HG02610 (cell line): ENCODE measurements around the gene SCNN1B.
"Not testable (repeated sequence)": the region's sequence is repeated elsewhere in the genome, so short reads cannot be mapped to it uniquely, and the experiment has no call there.

Experiments used
- ATAC-seq: cut with Tn5 transposase; IDR thresholded peaks from one replicate; pipeline ENCODE4 v1.9.1; 2021; ENCODE audit warnings: mild to moderate bottlenecking, moderate library complexity; ENCODE audit not compliant: unreplicated experiment

The SCNN1B gene

GRCh38 chr16:23288726-23289512 lies 13.2 kb upstream of the SCNN1B start:
- no peak for ATAC-seq

GRCh38 chr16:23290189-23291062 lies 11.7 kb upstream of the SCNN1B start:
- no peak for ATAC-seq

DNA sequence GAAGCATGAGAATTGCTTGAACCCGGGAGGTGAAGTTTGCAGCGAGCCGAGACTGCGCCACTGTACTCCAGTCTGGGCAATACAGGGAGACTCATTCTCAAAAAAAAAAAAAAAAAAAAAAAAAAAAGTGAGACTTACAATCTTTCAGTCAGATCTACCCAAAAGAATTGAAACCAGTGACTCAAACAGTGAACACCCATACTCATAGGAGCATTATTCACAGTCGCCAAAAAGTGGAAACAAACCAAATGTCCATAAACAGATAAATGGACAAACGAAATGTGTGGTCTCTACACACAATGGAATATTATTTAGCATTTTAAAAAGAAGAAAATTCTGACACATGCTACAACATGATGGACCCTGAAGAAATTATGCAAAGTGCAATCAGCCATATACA lies 9.1 kb upstream of the SCNN1B start:
- no peak for ATAC-seq

- no peak for ATAC-seq
These were observed 7.8 kb upstream of the SCNN1B start for GRCh38 chr16:23294260-23294659.

GRCh38 chr16:23296994-23297393 lies 5.1 kb upstream of the SCNN1B start:
- no peak for ATAC-seq

DNA sequence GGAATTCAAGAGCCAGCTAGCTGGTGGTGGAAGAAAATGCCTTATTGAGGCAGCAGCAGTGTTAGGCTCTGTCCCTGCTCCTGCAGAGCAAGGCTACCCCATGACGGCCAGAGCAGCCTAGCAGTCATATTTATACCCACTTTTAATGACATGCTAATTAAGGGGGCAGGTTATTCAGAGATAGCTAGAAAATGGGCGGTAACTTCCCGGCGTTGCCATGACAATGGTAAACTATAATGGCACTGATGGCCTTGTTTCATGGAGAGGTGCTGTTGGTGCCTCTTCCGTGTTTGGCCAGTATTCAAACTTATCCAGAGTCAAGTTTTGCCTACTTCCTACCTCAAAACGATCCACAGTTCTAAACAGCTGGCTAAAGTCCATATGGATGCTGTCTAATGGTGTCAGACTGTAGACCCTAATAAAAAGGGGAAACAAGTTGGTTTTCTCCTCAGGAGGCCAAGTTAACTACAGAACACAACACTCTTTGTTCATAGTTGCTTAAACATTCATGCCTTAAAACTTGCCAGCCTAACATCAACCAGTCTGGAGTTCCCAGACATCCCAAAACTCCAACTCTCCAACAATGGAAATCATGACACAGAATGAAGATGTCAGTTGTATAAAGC lies 3.7 kb upstream of the SCNN1B start:
- no peak for ATAC-seq

GRCh38 chr16:23299815-23300214 lies 2.3 kb upstream of the SCNN1B start:
- not testable (repeated sequence) for ATAC-seq

- no peak for ATAC-seq
These were observed 654 bp upstream of the SCNN1B start for GRCh38 chr16:23301251-23302044.

DNA sequence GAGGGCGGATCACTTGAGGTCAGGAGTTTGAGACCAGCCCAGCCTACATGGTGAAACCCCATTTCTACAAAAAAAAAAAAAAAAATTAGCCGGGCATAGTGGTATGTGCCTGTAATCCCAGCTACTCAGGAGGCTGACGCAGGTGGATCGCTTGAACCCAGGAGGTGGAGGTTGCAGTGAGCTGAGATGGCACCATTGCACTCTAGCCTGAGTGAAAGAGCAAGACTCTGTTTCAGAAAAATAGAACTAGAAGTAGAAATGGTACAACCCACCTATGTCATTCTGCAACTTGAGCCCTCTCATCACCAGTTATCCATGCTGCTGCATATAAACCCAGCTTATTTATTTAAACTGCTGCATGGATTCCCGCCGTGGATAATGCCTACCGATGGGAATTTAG lies 1.6 kb downstream of the SCNN1B start:
- ATAC-seq: no peak

DNA sequence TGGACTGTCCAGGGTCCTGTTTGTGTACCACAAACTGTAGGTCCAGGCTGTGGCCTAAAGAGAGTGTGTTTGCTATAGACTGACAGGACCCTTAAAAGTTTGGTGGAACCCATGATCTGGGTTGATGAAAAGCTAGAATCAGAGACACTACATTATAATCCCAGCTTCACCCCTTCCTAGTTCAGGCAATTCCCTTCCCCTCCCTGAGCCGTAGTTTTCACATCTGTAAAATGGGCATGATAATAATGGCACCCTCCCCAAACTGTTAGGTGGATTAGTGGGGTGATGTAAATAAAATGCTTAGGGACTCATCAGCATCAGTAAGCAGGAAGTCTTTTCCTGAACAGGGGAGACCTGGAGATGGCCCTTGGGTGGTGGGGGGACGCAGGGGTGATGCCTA lies 2.5 kb downstream of the SCNN1B start:
- no peak for ATAC-seq

DNA sequence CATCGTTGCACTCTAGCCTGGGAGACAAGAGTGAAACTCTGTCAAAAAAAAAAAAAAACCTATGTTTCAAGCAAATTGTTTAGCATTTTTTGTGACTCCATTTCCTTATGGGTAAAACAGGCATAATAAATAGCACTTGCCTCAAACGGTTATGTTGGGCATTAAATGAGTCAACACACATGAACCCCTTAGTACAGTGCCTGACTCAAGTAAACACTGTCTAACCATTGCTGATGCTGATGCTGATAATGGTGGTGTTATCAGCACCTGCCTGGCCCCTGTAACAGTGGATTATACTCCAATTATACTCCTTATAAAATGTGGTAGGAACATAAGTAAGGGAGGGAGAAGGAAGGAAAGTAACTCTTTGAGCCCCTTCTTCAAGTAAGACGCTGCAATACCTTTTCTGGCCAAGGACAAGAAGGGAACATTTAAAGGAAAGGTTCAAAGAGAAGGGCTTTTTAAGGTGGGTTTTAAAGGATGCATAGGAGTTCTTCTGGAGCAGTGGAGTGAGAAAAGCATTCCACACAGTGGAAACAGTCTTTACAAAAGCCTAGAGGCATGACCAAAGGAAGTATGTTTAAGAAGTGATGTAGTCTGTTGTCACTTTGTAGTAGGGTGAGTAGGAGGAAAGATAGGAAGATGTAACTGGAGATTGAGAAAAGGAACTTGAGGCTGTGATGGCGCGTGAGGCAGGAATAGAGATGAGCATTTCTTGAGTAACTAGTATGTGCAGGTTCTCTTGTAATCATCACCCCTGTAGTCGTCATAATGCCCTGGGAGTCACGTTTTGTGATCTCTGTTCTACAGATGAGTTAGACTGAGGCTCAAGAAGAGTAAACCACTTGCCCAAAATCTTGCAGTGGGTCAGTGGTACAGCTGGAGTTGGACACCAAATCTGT lies 4.3 kb downstream of the SCNN1B start:
- ATAC-seq: no peak

- ATAC-seq: no peak
These were observed 8.1 kb downstream of the SCNN1B start for GRCh38 chr16:23310217-23310616.

- ATAC-seq: no peak
These were observed 8.6 kb downstream of the SCNN1B start for GRCh38 chr16:23310744-23311143.

- ATAC-seq: no peak
These were observed 14.1 kb downstream of the SCNN1B start for GRCh38 chr16:23316232-23316631.

GRCh38 chr16:23316634-23317265 lies 14.6 kb downstream of the SCNN1B start:
- no peak for ATAC-seq

DNA sequence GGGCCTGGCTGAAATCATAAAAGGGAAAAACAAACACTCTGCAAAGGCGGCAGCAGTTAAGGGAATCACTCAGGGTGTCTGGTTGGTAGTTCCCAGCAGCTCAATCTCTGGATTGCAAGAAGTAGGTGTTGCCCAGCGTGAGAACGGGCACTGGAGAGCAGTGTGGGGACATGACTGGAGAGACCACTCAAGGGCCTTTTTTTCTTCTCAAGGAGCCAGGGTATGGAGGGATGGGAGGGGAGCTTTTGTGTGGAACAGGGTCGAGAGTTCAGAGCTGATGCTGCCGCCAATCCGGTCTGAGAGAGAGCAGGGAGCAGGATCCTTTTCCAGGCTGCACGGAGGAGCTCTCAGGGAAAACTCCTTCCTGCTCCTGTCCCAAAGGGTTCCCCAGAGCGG lies 15.2 kb downstream of the SCNN1B start:
- ATAC-seq: no peak

- ATAC-seq: no peak
These were observed 15.6 kb downstream of the SCNN1B start for GRCh38 chr16:23317751-23318150.

DNA sequence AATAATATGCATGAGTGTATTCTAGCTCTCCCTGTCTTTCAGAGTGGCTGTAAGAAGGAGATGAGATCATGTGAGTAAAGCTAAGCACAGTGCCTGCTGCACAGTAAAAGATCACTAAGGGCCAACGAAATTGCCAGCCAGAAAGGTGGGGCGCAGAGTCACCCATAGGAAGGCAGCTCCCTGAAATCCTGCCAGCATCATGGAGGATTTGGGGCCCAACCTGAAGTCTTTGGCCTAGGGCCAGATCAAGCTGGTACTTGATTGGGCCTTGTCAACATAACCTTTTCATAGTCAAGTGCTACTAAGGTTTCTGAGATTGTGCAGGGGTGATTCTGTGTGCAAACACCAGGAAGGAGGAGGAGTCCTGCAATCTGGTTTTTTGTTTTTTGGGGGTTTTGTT lies 16.5 kb downstream of the SCNN1B start:
- no peak for ATAC-seq

GRCh38 chr16:23319861-23320615 lies 17.9 kb downstream of the SCNN1B start:
- ATAC-seq: no peak
